ENCODE measurements around the gene POLH. TPM values are rescaled to one million over a fixed set of nuclear protein-coding genes. Genes with fewer than 3 reads are reported as not detected.

POLH gene
- total and polyA plus RNA-seq, 9 of the 15 experiments (the other 6 are each of a cell fraction or from before 2014, with no cell fraction given) = 5.8 to 31.6 (median 20.6) TPM

- TF ChIP-seq E2F3 (CRISPR knock-in tag; IDR thresholded peaks at IDR 0.05) (no peak), NRF1 (conservative IDR thresholded peaks at IDR 0.05 in 1 of 2, IDR thresholded peaks at IDR 0.05 in 1 of 2) (peak; percentile 87 to 89), POLR2A (conservative IDR thresholded peaks at IDR 0.05) (no peak), MAX (CRISPR knock-in tag; IDR thresholded peaks at IDR 0.05) (0 out of 2 replicates have a peak, but pooled peaks have one; percentile 30), E2F5 (CRISPR knock-in tag; IDR thresholded peaks at IDR 0.05) (0 out of 2 replicates have a peak, but pooled peaks have one; percentile 2), RBM34 (IDR thresholded peaks at IDR 0.05; ENCODE audit: borderline replicate concordance, insufficient read depth, low read length) (no peak), ZNF277 (CRISPR knock-in tag; IDR thresholded peaks at IDR 0.05; ENCODE audit: borderline replicate concordance) (no peak), RBFOX2 (IDR thresholded peaks at IDR 0.05; ENCODE audit: low read depth, low read length) (peak; percentile 91), SNRNP70 (optimal IDR thresholded peaks at IDR 0.05; ENCODE audit: low read depth, low read length) (no peak), MTA1 (IDR thresholded peaks at IDR 0.05; ENCODE audit: borderline replicate concordance) (no peak; the same call in 1 of the 2 replicates), PKNOX1 (IDR thresholded peaks at IDR 0.05) (peak; percentile 74), CHD2 (IDR thresholded peaks at IDR 0.05; ENCODE audit: low read depth, low read length) (peak; percentile 78), PPARD (CRISPR knock-in tag; IDR thresholded peaks at IDR 0.05) (no peak), NR2C1 (IDR thresholded peaks at IDR 0.05) (no peak), NR2C1 (tag; IDR thresholded peaks at IDR 0.05) (peak; percentile 97), ZNF175 (CRISPR knock-in tag; IDR thresholded peaks at IDR 0.05; ENCODE audit: low read depth) (peak; percentile 80), SRF (CRISPR knock-in tag; IDR thresholded peaks at IDR 0.05) (peak in 1 of 2 experiments; percentile 66; a peak in 2 of 4 replicates), HMGN3 (IDR thresholded peaks at IDR 0.05; ENCODE audit: borderline replicate concordance, extremely low read depth, insufficient read length, low read depth, low read length) (peak; percentile 91), MLX (CRISPR knock-in tag; conservative IDR thresholded peaks at IDR 0.05) (no peak), ZNF583 (CRISPR knock-in tag; IDR thresholded peaks at IDR 0.05) (0 out of 2 replicates have a peak, but pooled peaks have one; percentile 6), MYC (IDR thresholded peaks at IDR 0.05; ENCODE audit: low read depth, low read length) (peak; percentile 81), MYC (CRISPR knock-in tag; IDR thresholded peaks at IDR 0.05; ENCODE audit: borderline replicate concordance, low read depth) (no peak), BCL6 (CRISPR knock-in tag; IDR thresholded peaks at IDR 0.05) (0 out of 2 replicates have a peak, but pooled peaks have one; percentile 54), PHB (CRISPR knock-in tag; IDR thresholded peaks at IDR 0.05) (no peak)
These were observed 53.1 kb downstream of the POLH start, which contains the start of gene GTPBP2 (continued) for GRCh38 chr6:43629104-43629504.
